SJCRH30 (cell line): ENCODE data around the gene PPP2R2C. TPM values are rescaled to one million over a fixed set of nuclear protein-coding genes. Genes with fewer than 3 reads are reported as not detected.

Experiments
- DNase-seq, 2 experiments: peaks; one replicate each; pipeline ENCODE4 v3.0.0-alpha.2; 2015 to 2020
- H3K27ac ChIP-seq: fragments of 250-450 bp; sonication (Bioruptor Pico); 2 replicates; pipeline ENCODE4 v1.5.1; 2020; ENCODE audit warnings: mild to moderate bottlenecking, moderate library complexity
- H3K27me3 ChIP-seq: fragments of 250-450 bp; sonication (Bioruptor Pico); 2 replicates; pipeline ENCODE4 v1.5.1; 2020; ENCODE audit warnings: mild to moderate bottlenecking, moderate library complexity
- H3K36me3 ChIP-seq: fragments of 250-450 bp; sonication (Bioruptor Pico); 2 replicates; pipeline ENCODE4 v1.5.1; 2020; ENCODE audit warnings: mild to moderate bottlenecking, moderate library complexity
- H3K4me1 ChIP-seq: fragments of 250-450 bp; sonication (Bioruptor Pico); 2 replicates; pipeline ENCODE4 v1.5.1; 2020; ENCODE audit warnings: mild to moderate bottlenecking, moderate library complexity
- H3K4me3 ChIP-seq: fragments of 250-450 bp; sonication (Bioruptor Pico); 2 replicates; pipeline ENCODE4 v1.5.1; 2020; ENCODE audit warnings: mild to moderate bottlenecking, moderate library complexity
- H3K9me3 ChIP-seq: fragments of 250-450 bp; sonication (Bioruptor Pico); replicated peaks from 2 replicates; pipeline ENCODE4 v1.5.1; 2020; ENCODE audit warnings: mild to moderate bottlenecking, moderate library complexity
- total RNA-seq: library from RNA; depleted of rRNA; stranded (reverse); fragments of >200 nt; shearing (Covaris generic); gene quantifications from 2 replicates; pipeline ENCODE4 v1.2.3, GENCODE V29; 2014

The PPP2R2C gene
- total RNA-seq, 1 experiment from 2014 or later: not detected

DNA sequence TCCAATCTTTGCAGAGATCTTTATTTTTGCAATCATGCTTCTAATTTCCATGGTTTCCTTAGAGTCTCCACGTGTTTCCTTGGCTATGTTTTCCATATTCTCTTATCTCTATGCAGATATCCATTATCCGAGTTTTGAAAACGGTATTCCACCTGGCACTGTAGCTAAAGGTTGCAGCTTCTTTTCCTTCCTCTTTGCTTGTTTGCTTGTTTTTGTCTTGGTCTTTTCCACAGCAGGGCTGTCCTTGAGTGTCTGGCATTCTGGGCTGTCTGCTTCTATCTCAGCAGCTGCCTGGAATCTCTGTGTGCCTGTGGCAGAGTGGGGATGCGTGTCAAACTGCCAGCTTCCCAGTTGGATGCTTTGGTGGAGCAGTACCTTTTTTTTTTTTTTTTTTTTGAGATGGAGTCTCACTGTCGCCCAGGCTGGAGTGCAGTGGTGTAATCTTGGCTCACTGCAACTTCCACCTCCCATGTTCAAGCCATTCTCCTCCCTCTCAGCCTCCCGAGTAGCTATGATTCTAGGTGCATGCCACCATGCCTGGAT lies 155.9 kb downstream of the PPP2R2C start:
- Histone ChIP-seq H3K36me3 (no peaks in the 10 kb centered on the region), H3K4me1 (no peaks in the 10 kb centered on the region)
- no peak for DNase-seq

DNA sequence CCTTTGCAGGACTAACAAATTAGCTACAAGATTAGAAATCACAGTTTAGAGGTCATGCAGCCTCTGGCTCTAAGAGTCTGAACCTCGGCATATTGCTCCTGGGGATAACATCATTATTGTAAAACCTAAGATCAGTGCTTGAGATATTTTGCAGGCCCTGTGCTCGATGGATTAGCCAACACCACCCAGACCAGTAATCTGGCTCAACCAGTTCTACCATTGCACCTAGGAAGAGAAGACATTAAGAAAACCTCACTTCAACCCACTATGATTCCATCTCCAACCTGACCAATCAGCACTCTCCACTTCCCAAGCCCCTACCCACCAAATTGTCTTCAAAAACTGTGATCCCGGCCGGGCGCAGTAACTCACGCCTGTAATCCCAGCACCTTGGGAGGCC lies 159.2 kb downstream of the PPP2R2C start:
- Histone ChIP-seq H3K27ac (no peak overlapping the region), H3K36me3 (no peaks in the 10 kb centered on the region), H3K4me3 (no peak overlapping the region), H3K9me3 (no peaks in the 10 kb centered on the region), H3K27me3 (peaks cover 7% of the 10 kb centered on the region), H3K4me1 (no peaks in the 10 kb centered on the region)
- DNase-seq: no peak

More for the DNA sequence above, 155.9 kb downstream of the PPP2R2C start:
- Histone ChIP-seq H3K9me3 (no peaks in the 10 kb centered on the region), H3K4me3 (no peak overlapping the region), H3K27ac (no peak overlapping the region), H3K27me3 (peaks cover 13% of the 10 kb centered on the region)

DNA sequence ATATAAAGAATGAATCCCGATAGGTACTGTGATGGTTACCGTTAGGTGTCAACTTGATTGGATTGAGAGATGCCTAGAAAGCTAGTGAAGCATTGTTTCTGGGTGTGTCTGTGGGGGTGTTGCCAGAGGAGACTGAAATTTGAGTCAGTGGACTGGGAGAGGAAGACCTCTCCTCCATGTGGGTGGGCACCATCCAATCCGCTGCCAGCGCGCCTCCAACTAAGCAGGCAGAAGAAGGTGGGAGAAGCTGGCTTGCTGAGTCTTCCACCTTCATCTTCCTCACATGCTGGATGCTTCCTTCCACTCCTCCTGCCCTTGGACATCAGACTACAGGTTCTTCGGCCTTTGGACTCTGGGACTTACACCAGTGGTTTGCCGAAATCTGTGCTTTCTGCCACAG lies 162.6 kb downstream of the PPP2R2C start:
- no peak overlapping the region for H3K27ac ChIP-seq
- no peaks in the 10 kb centered on the region; the same call in 1 of the 2 replicates for H3K27me3 ChIP-seq
- no peak for DNase-seq
- no peaks in the 10 kb centered on the region for H3K9me3 ChIP-seq
- no peak overlapping the region for H3K4me3 ChIP-seq
- H3K36me3 ChIP-seq: no peaks in the 10 kb centered on the region
- H3K4me1 ChIP-seq: no peaks in the 10 kb centered on the region

DNA sequence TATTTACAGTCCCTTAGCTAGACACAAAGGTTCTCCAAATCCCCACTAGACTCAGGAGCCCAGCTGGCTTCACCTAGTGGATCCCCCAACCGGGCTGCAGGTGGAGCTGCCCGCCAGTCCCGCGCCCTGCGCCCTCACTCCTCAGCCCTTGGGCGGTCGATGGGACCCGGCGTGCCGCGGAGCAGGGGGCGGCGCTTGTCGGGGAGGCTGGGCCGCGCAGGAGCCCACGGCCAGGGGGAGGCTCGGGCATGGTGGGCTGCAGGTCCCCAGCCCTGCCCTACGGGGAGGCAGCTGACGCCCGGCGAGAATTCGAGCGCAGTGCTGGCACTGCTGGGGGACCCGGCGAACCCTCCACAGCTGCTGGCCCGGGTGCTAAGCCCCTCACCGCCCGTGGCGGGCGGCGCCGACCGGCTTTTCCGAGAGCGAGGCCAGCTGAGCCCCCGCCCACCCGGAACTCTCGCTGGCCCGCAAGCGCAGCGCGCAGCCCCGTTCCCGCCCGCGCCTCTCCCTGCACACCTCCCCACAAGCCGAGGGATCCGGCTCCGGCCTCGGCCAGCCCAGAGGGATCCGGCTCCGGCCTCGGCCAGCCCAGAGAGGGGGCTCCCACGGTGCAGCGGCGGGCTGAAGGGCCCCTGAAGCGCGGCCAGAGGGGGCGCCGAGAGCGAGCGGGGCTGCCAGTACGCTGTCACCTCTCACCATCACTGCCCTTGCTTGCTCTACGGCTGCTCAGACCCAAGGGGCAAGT lies 163.3 kb downstream of the PPP2R2C start:
- H3K27me3 ChIP-seq: no peaks in the 10 kb centered on the region; the same call in 1 of the 2 replicates
- no peaks in the 10 kb centered on the region for H3K4me1 ChIP-seq
- H3K36me3 ChIP-seq: no peaks in the 10 kb centered on the region
- no peak for DNase-seq
- no peaks in the 10 kb centered on the region for H3K9me3 ChIP-seq
- no peak overlapping the region for H3K4me3 ChIP-seq
- H3K27ac ChIP-seq: no peak overlapping the region

GRCh38 chr4:6307891-6308290 lies 164.5 kb downstream of the PPP2R2C start:
- Histone ChIP-seq H3K9me3 (no peaks in the 10 kb centered on the region), H3K4me3 (no peak overlapping the region), H3K27ac (no peak overlapping the region), H3K4me1 (no peaks in the 10 kb centered on the region), H3K27me3 (no peaks in the 10 kb centered on the region; the same call in 1 of the 2 replicates), H3K36me3 (no peaks in the 10 kb centered on the region)
- DNase-seq: no peak

- no peaks in the 10 kb centered on the region; the same call in 1 of the 2 replicates for H3K27me3 ChIP-seq
- H3K27ac ChIP-seq: no peak overlapping the region
- no peaks in the 10 kb centered on the region; the same call in 1 of the 2 replicates for H3K36me3 ChIP-seq
- no peaks in the 10 kb centered on the region for H3K4me1 ChIP-seq
- no peaks in the 10 kb centered on the region for H3K9me3 ChIP-seq
- H3K4me3 ChIP-seq: no peak overlapping the region
- no peak for DNase-seq
Measured at GRCh38 chr4:6307230-6307629, 165.2 kb downstream of the PPP2R2C start.

DNA sequence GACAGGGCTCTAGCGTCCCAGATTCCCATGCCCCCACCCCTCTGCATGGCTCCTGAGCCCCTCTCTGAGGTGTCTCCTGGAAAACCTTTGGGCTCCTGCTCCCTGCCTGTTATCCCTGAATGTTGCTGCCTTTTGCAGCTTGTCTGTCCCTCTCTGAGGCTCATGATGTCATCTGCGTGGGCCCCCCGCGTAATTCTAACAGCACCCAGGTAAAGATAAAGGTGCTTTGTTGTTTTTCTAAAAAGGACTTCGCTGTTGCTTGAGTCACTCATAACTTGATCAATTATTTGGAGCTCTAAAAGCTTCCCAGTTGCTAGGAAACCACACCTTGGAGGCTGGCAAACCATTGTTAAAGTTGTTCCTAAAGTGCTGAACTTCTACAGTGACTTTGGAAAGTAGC lies 166.1 kb downstream of the PPP2R2C start:
- Histone ChIP-seq H3K27me3 (no peaks in the 10 kb centered on the region), H3K4me3 (no peak overlapping the region), H3K9me3 (no peaks in the 10 kb centered on the region), H3K4me1 (no peaks in the 10 kb centered on the region), H3K36me3 (peaks cover 2% of the 10 kb centered on the region; the same call in 1 of the 2 replicates), H3K27ac (no peak overlapping the region)
- no peak for DNase-seq

- Histone ChIP-seq H3K4me1 (no peaks in the 10 kb centered on the region), H3K4me3 (no peak overlapping the region), H3K9me3 (no peaks in the 10 kb centered on the region), H3K27me3 (no peaks in the 10 kb centered on the region), H3K36me3 (peaks cover 4% of the 10 kb centered on the region), H3K27ac (no peak overlapping the region)
- no peak for DNase-seq
Measured at GRCh38 chr4:6303943-6304342, 168.5 kb downstream of the PPP2R2C start.

- no peaks in the 10 kb centered on the region for H3K9me3 ChIP-seq
- H3K27ac ChIP-seq: no peak overlapping the region
- no peak for DNase-seq
- H3K36me3 ChIP-seq: peaks cover 4% of the 10 kb centered on the region
- H3K4me1 ChIP-seq: no peaks in the 10 kb centered on the region
- H3K4me3 ChIP-seq: no peak overlapping the region
- no peaks in the 10 kb centered on the region for H3K27me3 ChIP-seq
Measured at GRCh38 chr4:6302869-6303268, 169.5 kb downstream of the PPP2R2C start.

DNA sequence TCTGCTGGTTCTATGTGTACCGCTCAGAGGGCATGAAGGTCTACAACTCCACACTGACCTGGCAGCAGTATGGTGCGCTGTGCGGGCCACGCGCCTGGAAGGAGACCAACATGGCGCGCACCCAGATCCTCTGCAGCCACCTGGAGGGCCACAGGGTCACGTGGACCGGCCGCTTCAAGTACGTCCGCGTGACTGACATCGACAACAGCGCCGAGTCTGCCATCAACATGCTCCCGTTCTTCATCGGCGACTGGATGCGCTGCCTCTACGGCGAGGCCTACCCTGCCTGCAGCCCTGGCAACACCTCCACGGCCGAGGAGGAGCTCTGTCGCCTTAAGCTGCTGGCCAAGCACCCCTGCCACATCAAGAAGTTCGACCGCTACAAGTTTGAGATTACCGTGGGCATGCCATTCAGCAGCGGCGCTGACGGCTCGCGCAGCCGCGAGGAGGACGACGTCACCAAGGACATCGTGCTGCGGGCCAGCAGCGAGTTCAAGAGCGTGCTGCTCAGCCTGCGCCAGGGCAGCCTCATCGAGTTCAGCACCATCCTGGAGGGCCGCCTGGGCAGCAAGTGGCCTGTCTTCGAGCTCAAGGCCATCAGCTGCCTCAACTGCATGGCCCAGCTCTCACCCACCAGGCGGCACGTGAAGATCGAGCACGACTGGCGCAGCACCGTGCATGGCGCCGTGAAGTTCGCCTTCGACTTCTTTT lies 170.5 kb downstream of the PPP2R2C start:
- no peaks in the 10 kb centered on the region for H3K4me1 ChIP-seq
- no peak for DNase-seq
- no peak overlapping the region for H3K27ac ChIP-seq
- no peaks in the 10 kb centered on the region for H3K9me3 ChIP-seq
- H3K27me3 ChIP-seq: no peaks in the 10 kb centered on the region
- no peak overlapping the region for H3K4me3 ChIP-seq
- H3K36me3 ChIP-seq: peaks cover 4% of the 10 kb centered on the region

DNA sequence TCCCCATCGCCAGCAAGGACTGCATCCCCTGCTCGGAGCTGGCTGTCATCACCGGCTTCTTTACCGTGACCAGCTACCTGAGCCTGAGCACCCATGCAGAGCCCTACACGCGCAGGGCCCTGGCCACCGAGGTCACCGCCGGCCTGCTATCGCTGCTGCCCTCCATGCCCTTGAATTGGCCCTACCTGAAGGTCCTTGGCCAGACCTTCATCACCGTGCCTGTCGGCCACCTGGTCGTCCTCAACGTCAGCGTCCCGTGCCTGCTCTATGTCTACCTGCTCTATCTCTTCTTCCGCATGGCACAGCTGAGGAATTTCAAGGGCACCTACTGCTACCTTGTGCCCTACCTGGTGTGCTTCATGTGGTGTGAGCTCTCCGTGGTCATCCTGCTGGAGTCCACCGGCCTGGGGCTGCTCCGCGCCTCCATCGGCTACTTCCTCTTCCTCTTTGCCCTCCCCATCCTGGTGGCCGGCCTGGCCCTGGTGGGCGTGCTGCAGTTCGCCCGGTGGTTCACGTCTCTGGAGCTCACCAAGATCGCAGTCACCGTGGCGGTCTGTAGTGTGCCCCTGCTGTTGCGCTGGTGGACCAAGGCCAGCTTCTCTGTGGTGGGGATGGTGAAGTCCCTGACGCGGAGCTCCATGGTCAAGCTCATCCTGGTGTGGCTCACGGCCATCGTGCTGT lies 171.2 kb downstream of the PPP2R2C start:
- Histone ChIP-seq H3K27me3 (no peaks in the 10 kb centered on the region), H3K36me3 (peaks cover 4% of the 10 kb centered on the region), H3K4me1 (no peaks in the 10 kb centered on the region), H3K9me3 (no peaks in the 10 kb centered on the region), H3K4me3 (no peak overlapping the region), H3K27ac (no peak overlapping the region)
- DNase-seq: no peak

GRCh38 chr4:6300359-6300758 lies 172.1 kb downstream of the PPP2R2C start:
- no peak overlapping the region for H3K4me3 ChIP-seq

GRCh38 chr4:6299875-6300274 lies 172.5 kb downstream of the PPP2R2C start:
- H3K27me3 ChIP-seq: no peaks in the 10 kb centered on the region
- H3K4me3 ChIP-seq: no peak overlapping the region
- H3K36me3 ChIP-seq: peaks cover 4% of the 10 kb centered on the region
- no peak overlapping the region for H3K27ac ChIP-seq
- no peak for DNase-seq
- no peaks in the 10 kb centered on the region for H3K4me1 ChIP-seq
- H3K9me3 ChIP-seq: no peaks in the 10 kb centered on the region

More at GRCh38 chr4:6300359-6300758, 172.1 kb downstream of the PPP2R2C start:
- Histone ChIP-seq H3K9me3 (no peaks in the 10 kb centered on the region), H3K4me1 (no peaks in the 10 kb centered on the region), H3K27ac (no peak overlapping the region), H3K36me3 (peaks cover 4% of the 10 kb centered on the region), H3K27me3 (no peaks in the 10 kb centered on the region)
- no peak for DNase-seq

DNA sequence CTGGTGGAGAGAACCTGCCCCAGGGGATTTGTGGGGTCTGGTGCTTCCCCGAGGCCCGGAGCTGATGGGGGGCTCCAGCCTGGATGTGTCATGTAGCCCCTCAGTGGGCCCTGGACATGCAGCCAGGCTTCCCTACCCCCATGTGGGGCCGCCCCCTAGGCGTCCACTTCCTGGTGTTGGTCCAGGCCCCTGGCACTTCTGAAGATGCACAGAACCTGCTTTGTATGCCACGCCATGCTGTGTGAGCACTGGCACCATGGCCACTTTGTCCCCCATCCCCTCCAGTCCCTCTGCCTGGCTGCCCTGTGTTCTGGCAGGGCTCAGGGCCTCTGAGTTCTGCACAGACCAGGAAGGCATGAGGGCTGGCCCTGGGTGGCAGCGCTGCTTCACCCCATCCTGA lies 173.6 kb downstream of the PPP2R2C start:
- DNase-seq: no peak
- no peak overlapping the region for H3K4me3 ChIP-seq
- no peaks in the 10 kb centered on the region for H3K9me3 ChIP-seq
- H3K36me3 ChIP-seq: peaks cover 4% of the 10 kb centered on the region
- H3K27ac ChIP-seq: no peak overlapping the region
- no peaks in the 10 kb centered on the region for H3K4me1 ChIP-seq
- no peaks in the 10 kb centered on the region for H3K27me3 ChIP-seq

DNA sequence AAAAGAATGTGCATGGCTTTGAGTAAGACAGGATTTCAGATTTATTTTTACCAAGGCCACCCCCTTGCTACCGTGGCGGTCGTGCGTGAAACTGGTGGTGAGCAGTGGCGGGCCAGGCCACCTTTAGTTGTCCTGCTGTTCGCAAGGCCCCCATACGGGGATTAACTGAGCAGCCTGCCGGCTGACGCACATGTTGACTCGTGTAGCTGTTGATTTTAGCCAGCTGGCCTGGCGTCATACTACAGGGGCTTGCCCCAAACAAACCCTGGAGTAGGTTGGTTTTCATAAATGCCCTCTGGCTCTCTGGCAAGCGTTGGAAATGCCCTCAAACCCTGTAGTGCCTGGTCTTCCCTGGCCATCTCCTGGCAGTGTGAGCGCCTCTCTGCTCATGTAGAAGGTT lies 174.4 kb downstream of the PPP2R2C start:
- Histone ChIP-seq H3K4me1 (no peaks in the 10 kb centered on the region), H3K9me3 (no peaks in the 10 kb centered on the region), H3K27ac (no peak overlapping the region), H3K36me3 (peaks cover 4% of the 10 kb centered on the region), H3K4me3 (no peak overlapping the region), H3K27me3 (no peaks in the 10 kb centered on the region)
- no peak for DNase-seq
